Measurements from ENCODE around the gene CBL. TPM values are rescaled to one million over a fixed set of nuclear protein-coding genes. Genes with fewer than 3 reads are reported as not detected.
A peak's percentile ranks its signal among the peaks of the same experiment; 100 is the strongest.

Gene CBL
- polyA plus RNA-seq, 3 donors: 7.6 to 24.0 (median 23.1) TPM

DNA sequence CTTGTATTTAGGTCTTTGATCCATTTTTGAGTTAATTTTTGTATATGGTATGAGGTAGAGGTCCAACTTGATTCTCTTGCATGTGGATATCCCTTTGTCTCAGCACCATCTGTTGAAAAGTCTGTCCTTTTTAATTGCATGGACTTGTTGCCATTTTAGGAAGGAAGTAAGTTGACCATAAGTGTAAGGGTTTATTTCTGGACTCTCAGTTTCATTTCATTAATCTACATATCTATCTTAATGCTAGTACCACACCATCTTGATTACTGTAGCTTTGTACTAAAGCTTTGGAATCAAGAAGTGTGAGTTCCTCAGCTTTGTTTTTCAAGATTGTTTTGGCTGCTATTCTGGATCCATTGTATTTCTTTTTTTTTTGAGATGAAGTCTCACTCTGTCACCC lies 31.4 kb downstream of the CBL start:
- no peaks in the 10 kb centered on the region for H3K27me3 Mint-ChIP-seq (ENCODE audit: low read depth in 3 of 3)
- peak overlapping the region in 1 of 2 donors; percentile 58 for H3K27ac ChIP-seq (ENCODE audit: low read depth in 1 of 2, low read length in 2 of 2)
- no peak overlapping the region for H2AFZ ChIP-seq (ENCODE audit: insufficient read depth, low read depth, low read length, poor library complexity, severe bottlenecking)
- H3K4me2 ChIP-seq (replicated peaks; ENCODE audit: extremely low read depth, low read length, poor library complexity, severe bottlenecking): peak overlapping the region; percentile 12
- H3K36me3 ChIP-seq (replicated peaks in 1 of 2; ENCODE audit: control insufficient read depth in 1 of 2, insufficient read depth in 2 of 2, low read length in 2 of 2): peaks cover 39 to 80% of the 10 kb centered on the region in 2 donors
- no peaks in the 10 kb centered on the region for H3K9me3 Mint-ChIP-seq
- intact Hi-C loops (cut with micrococcal nuclease): no loop called here
- peak overlapping the region in 1 of 2 donors; percentile 62 for H3K4me3 Mint-ChIP-seq
- H3K9ac ChIP-seq (ENCODE audit: insufficient read depth, low read length, poor library complexity, severe bottlenecking): no peak overlapping the region
- peaks cover 100% of the 10 kb centered on the region for H3K79me2 ChIP-seq (ENCODE audit: insufficient read depth, low read length)
- H3K36me3 Mint-ChIP-seq: peaks cover 59 to 75% of the 10 kb centered on the region in 2 donors
- H4K20me1 ChIP-seq (ENCODE audit: insufficient read depth, low read length): peaks cover 100% of the 10 kb centered on the region
- peak overlapping the region in 4 of 7 donors; percentile 25 to 69 (median 55) for H3K27ac Mint-ChIP-seq
- no peak for DNase-seq
- H3K4me3 ChIP-seq (replicated peaks in 1 of 3; ENCODE audit: low read depth in 2 of 3, low read length in 3 of 3): no peak overlapping the region
- no peaks in the 10 kb centered on the region for H3K9me3 ChIP-seq (replicated peaks in 1 of 2; ENCODE audit: control insufficient read depth in 1 of 2, insufficient read depth in 1 of 2, low read length in 2 of 2)
- peaks cover 24% of the 10 kb centered on the region for H3K4me1 Mint-ChIP-seq
- TF ChIP-seq, protein P1, sequence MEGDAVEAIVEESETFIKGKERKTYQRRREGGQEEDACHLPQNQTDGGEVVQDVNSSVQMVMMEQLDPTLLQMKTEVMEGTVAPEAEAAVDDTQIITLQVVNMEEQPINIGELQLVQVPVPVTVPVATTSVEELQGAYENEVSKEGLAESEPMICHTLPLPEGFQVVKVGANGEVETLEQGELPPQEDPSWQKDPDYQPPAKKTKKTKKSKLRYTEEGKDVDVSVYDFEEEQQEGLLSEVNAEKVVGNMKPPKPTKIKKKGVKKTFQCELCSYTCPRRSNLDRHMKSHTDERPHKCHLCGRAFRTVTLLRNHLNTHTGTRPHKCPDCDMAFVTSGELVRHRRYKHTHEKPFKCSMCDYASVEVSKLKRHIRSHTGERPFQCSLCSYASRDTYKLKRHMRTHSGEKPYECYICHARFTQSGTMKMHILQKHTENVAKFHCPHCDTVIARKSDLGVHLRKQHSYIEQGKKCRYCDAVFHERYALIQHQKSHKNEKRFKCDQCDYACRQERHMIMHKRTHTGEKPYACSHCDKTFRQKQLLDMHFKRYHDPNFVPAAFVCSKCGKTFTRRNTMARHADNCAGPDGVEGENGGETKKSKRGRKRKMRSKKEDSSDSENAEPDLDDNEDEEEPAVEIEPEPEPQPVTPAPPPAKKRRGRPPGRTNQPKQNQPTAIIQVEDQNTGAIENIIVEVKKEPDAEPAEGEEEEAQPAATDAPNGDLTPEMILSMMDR (IDR thresholded peaks at IDR 0.05): no peak
- H3K4me1 ChIP-seq (ENCODE audit: control insufficient read depth in 1 of 2, insufficient read depth in 2 of 2, low read length in 2 of 2): peaks cover 13 to 16% of the 10 kb centered on the region in 2 donors
- no peaks in the 10 kb centered on the region for H3K27me3 ChIP-seq (ENCODE audit: control insufficient read depth in 2 of 2, insufficient read depth in 2 of 2, low read length in 2 of 2)

DNA sequence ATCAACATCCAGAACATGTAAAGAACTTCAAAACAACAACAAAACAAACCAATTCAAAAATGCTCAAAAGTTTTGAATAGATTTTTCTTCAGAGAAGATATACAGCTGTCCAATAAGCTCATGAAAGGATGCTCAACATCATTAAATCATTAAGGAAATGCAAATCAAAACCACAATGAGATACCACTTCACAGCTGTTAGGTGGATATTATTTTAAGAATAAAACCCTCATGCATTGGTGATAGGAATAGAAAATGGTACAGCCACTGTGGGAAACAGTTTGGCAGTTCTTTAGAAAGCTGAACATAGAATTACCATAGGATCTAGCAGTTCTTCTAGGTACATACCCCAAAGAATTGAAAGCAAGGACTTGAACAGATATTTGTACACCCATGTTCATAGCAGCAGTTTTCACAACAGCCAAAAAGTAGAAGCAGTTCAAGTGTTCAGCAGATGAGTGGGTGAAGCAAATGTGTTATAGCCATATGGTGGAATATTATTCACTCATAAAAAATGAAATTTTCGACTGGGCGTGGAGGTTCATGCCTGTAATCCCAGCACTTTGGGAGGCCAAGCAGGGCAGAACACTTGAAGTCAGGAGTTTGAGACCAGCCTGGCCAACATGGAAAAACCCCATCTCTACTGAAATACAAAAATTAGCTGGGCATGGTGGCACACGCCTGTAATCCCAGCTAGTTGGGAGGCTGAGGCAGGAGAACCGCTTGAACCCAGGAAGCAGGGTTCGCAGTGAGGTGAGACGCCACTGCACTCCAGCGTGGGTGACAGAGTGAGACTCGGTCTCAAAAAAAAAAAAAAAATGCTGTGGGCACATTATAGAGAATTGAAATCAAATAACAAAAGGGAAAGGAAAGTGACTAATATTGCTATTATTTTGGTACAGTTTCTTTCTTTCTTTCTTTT lies 42.9 kb downstream of the CBL start:
- DNase-seq: no peak
- H3K4me3 Mint-ChIP-seq: no peak overlapping the region

More for the DNA sequence above, 42.9 kb downstream of the CBL start:
- no peak overlapping the region for H2AFZ ChIP-seq (ENCODE audit: insufficient read depth, low read depth, low read length, poor library complexity, severe bottlenecking)
- H3K27me3 ChIP-seq (ENCODE audit: control insufficient read depth in 2 of 2, insufficient read depth in 2 of 2, low read length in 2 of 2): no peaks in the 10 kb centered on the region
- H3K27ac ChIP-seq (ENCODE audit: low read depth in 1 of 2, low read length in 2 of 2): no peak overlapping the region
- intact Hi-C loops (cut with micrococcal nuclease): no loop called here
- peaks cover 100% of the 10 kb centered on the region for H3K79me2 ChIP-seq (ENCODE audit: insufficient read depth, low read length)
- Mint-ChIP-seq H3K36me3 (peaks cover 35 to 69% of the 10 kb centered on the region in 2 donors), H3K27me3 (ENCODE audit: low read depth in 3 of 3) (no peaks in the 10 kb centered on the region), H3K4me1 (no peaks in the 10 kb centered on the region), H3K27ac (peak overlapping the region in 2 of 7 donors; percentile 42 to 81), H3K9me3 (peaks cover 0 to 2% (median 0%) of the 10 kb centered on the region in 7 donors)
- peaks cover 100% of the 10 kb centered on the region for H4K20me1 ChIP-seq (ENCODE audit: insufficient read depth, low read length)
- H3K4me2 ChIP-seq (replicated peaks; ENCODE audit: extremely low read depth, low read length, poor library complexity, severe bottlenecking): no peak overlapping the region
- TF ChIP-seq, protein P1 (IDR thresholded peaks at IDR 0.05): no peak
- H3K4me3 ChIP-seq (replicated peaks in 1 of 3; ENCODE audit: low read depth in 2 of 3, low read length in 3 of 3): no peak overlapping the region
- peaks cover 33 to 80% of the 10 kb centered on the region in 2 donors for H3K36me3 ChIP-seq (replicated peaks in 1 of 2; ENCODE audit: control insufficient read depth in 1 of 2, insufficient read depth in 2 of 2, low read length in 2 of 2)
- H3K9ac ChIP-seq (ENCODE audit: insufficient read depth, low read length, poor library complexity, severe bottlenecking): no peak overlapping the region
- 93% methylated on average over 3 of the region's 8 CpGs for WGBS (ENCODE audit: insufficient coverage)
- H3K4me1 ChIP-seq (ENCODE audit: control insufficient read depth in 1 of 2, insufficient read depth in 2 of 2, low read length in 2 of 2): no peaks in the 10 kb centered on the region
- H3K9me3 ChIP-seq (replicated peaks in 1 of 2; ENCODE audit: control insufficient read depth in 1 of 2, insufficient read depth in 1 of 2, low read length in 2 of 2): no peaks in the 10 kb centered on the region

All from CD14-positive monocyte (primary cell).